GM21390 (cell line): Measurements from ENCODE around the gene EVI5.
"Not testable (repeated sequence)": the region's sequence is repeated elsewhere in the genome, so short reads cannot be mapped to it uniquely, and the experiment has no call there.

Source experiments
- ATAC-seq: cut with Tn5 transposase; IDR thresholded peaks from one replicate; pipeline ENCODE4 v1.9.1; 2021; ENCODE audit not compliant: unreplicated experiment

Gene EVI5

GRCh38 chr1:92583821-92584760 lies 200.8 kb downstream of the EVI5 start:
- peak; percentile 75 for ATAC-seq

DNA sequence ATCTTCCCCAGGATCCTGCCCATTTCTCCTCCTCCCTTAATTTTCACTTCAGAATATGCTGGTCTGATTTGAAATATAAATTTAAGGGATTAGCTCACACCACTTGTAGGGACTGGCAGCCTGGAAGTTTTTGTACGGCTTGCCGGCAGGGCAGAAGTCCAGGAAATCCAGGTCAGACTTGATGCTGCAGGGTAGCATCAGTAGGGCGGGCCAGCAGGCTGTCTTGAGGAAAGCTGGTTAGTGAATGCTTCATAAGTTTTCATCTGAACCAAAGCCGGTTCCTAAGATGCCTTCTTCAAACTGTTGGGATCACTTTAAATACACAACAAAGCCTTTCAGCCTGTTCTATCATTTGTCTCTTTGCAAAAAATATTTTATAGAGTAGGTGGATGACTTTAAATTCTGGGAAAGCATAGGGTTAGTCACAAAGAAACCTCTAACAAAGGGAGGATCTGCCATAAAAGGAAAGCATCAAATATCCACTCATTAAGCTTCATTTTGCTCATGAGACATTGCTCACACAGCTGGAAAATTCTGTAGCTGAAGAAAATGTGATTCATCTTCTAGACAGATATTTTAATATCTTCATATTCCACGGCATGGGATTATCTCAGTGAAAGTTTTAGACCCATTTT lies 207.5 kb downstream of the EVI5 start:
- no peak for ATAC-seq

GRCh38 chr1:92575123-92575522 lies 209.8 kb downstream of the EVI5 start:
- ATAC-seq, result no peak

- ATAC-seq, result no peak
Observed at GRCh38 chr1:92572520-92572919, 212.4 kb downstream of the EVI5 start.

DNA sequence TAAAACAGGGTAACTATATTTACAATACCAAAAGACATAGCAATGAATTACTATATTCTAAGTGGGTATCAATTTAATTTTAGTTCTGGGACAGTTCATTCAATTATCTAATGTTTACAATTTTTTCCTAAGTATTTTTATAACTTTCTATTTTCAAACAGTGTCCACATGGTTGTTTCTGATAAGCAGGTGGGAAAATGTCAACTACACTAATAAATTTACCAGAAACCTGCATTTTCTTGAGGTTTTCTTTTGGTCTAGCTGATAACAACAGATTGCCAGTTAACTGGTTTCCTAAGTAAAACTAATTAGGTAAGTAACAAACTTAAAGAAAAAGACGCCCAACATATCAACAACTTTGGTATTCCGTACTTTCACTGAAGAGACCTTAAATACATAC lies 213.3 kb downstream of the EVI5 start:
- ATAC-seq, result no peak

GRCh38 chr1:92567211-92567868 lies 217.6 kb downstream of the EVI5 start:
- no peak for ATAC-seq

GRCh38 chr1:92563457-92564216 lies 221.3 kb downstream of the EVI5 start:
- ATAC-seq, result peak; percentile 98

GRCh38 chr1:92556350-92556749 lies 228.6 kb downstream of the EVI5 start:
- ATAC-seq, result no peak

DNA sequence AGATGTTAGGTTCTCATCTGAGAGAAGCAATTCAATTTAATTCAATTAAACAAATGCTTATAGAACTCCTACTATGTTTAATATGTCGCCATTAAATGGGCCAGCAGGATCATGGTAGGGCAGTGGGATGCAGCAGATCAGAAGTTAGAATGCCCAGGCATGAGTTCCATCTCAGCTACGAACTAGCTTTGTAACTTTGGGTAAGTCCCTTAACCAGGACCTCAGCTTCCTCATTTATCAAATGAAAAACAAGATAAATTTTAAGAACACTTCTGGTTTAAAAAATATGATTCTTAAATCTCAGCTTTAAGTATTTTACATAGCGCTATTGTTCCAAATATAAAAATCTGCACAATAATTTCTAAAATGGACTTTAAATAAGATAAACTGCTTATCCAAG lies 230.7 kb downstream of the EVI5 start:
- no peak for ATAC-seq

GRCh38 chr1:92551916-92552315 lies 233.0 kb downstream of the EVI5 start:
- ATAC-seq, result no peak

- ATAC-seq, result no peak
Observed at GRCh38 chr1:92544756-92545165, 240.1 kb downstream of the EVI5 start.

DNA sequence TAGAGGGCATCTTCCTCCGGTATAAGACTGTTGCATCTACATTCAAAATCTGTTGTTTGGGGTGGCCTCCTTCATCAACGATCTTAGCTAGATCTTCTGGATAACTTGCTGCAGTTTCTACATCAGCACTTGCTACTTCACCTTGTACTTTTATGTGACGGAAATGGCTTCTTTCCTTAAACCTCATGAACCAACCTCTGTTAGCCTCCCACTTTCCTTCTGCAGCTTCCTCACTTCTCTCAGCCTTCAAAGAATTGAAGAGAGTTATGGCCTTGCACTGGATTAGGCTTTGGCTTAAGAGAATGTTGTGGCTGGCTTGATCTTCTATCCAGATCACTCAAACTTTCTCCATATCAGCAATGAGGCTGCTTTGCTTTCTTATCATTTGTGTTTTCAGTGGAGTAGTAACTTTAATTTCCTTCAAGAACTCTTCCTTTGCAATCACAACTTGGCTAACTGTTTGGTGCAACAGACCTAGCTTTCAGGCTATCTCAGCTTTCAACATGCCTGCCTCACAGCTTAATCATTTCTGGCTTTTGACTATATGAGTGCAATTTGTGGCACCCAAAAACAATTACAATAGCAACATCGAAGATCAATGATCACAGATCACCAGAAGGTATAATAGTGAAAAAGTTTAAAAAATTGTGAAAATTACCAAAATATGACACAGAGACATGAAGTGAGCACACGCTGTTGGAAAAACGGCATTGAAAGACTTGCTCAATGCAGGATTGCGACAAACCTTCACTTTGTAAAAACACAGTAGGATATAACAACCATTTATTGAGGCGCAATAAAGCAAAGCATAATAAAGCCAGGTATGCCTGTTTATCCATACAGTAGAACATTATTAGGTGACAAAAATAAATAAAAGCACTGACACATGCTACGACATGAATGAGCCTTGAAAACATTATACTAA lies 241.5 kb downstream of the EVI5 start:
- no peak for ATAC-seq

GRCh38 chr1:92538413-92539061 lies 246.4 kb downstream of the EVI5 start:
- ATAC-seq, result peak; percentile 56

- ATAC-seq, result peak; percentile 81
Observed at GRCh38 chr1:92538048-92538412, 246.9 kb downstream of the EVI5 start.

GRCh38 chr1:92536980-92537884 lies 247.7 kb downstream of the EVI5 start:
- peak; percentile 45 for ATAC-seq

DNA sequence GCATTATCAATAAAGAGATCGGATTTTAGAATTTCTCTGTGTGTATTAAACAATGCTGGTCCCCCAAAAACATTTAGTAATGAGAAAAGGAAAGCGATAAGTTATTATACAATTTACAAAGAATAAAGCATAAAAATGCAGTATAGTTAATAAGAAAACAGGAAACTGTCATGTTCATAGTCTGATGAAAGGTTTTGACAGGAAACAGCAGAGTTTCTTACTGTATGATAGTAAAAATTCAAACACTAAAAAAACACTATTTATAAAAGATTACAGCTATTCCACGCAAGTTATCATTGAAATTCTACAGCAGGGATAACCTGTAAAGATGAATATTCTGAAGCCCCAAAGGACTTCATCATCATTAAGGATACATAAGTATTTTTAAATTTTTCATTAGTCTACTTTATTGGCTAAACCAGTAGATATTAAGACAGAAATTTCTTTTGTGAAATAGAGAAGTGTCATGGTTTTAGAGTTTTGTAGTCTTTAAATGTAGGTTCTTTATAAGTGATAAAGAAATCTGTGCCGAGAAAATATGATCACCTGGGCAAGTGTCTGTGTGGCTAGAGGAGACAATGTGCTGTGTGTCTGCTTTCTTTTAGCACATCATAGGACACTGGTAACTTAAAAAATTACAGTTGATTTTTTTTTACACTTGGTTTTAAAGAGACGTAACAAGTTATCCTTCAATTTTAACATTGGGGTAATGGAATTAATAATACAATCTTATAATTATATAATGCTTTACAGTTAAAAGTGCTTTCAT lies 248.5 kb downstream of the EVI5 start:
- ATAC-seq, result no peak

- ATAC-seq, result not testable (repeated sequence)
Observed at GRCh38 chr1:92532371-92532770, 252.5 kb downstream of the EVI5 start.

- not testable (repeated sequence) for ATAC-seq
Observed at GRCh38 chr1:92531939-92532338, 253.0 kb downstream of the EVI5 start.
